GM21381 (cell line): ENCODE measurements around the gene FGFR4.

ENCODE experiments used
- ATAC-seq: cut with Tn5 transposase; IDR thresholded peaks from one replicate; pipeline ENCODE4 v1.9.1; 2021; ENCODE audit warnings: mild to moderate bottlenecking, moderate library complexity; ENCODE audit not compliant: unreplicated experiment

FGFR4 gene

GRCh38 chr5:177099422-177100093 is 12.8 kb downstream of the FGFR4 start:
- ATAC-seq: no peak

- no peak for ATAC-seq
Observed at GRCh38 chr5:177100714-177101121, 14.0 kb downstream of the FGFR4 start.

GRCh38 chr5:177103523-177104253 is 17.0 kb downstream of the FGFR4 start:
- no peak for ATAC-seq

GRCh38 chr5:177105691-177106476 is 19.2 kb downstream of the FGFR4 start:
- ATAC-seq: no peak

- no peak for ATAC-seq
Observed at GRCh38 chr5:177107159-177107558, 20.4 kb downstream of the FGFR4 start.

- ATAC-seq: no peak
Observed at GRCh38 chr5:177109810-177110209, 23.1 kb downstream of the FGFR4 start.

- ATAC-seq: no peak
Observed at GRCh38 chr5:177111720-177112394, 25.1 kb downstream of the FGFR4 start.

- no peak for ATAC-seq
Observed at GRCh38 chr5:177112589-177113220, 26.0 kb downstream of the FGFR4 start.

GRCh38 chr5:177113566-177114424 is 27.1 kb downstream of the FGFR4 start:
- ATAC-seq: peak; percentile 63

- no peak for ATAC-seq
Observed at GRCh38 chr5:177116631-177117373, 30.1 kb downstream of the FGFR4 start.

- ATAC-seq: no peak
Observed at GRCh38 chr5:177117441-177118045, 30.8 kb downstream of the FGFR4 start.

- ATAC-seq: no peak
Observed at GRCh38 chr5:177122566-177122965, 35.9 kb downstream of the FGFR4 start.

- no peak for ATAC-seq
Observed at GRCh38 chr5:177123789-177124485, 37.2 kb downstream of the FGFR4 start.

GRCh38 chr5:177124486-177124991 is 37.8 kb downstream of the FGFR4 start:
- no peak for ATAC-seq

GRCh38 chr5:177126771-177127170 is 40.1 kb downstream of the FGFR4 start:
- no peak for ATAC-seq

GRCh38 chr5:177128551-177128981 is 41.9 kb downstream of the FGFR4 start:
- no peak for ATAC-seq

GRCh38 chr5:177130211-177131018 is 43.7 kb downstream of the FGFR4 start:
- ATAC-seq: no peak
